Stomach (tissue), 4 donors: ENCODE data around the gene SLC45A2.

Experiments used
- CTCF ChIP-seq, 7 experiments: fragments of 450-650 bp in 4 of 7; fragments of 200-600 bp in 3 of 7; sonication (generic) in 3 of 7; IDR thresholded peaks; one replicate each; pipeline ENCODE4 v1.5.1; 2016 to 2019; ENCODE audit warnings: antibody characterized with exemption in 7 of 7, control low read depth in 2 of 7, mild to moderate bottlenecking in 1 of 7
- POLR2A ChIP-seq, 4 donors: fragments of 450-650 bp; IDR thresholded peaks; one replicate each; pipeline ENCODE4 v1.6.1; 2016; ENCODE audit warnings: antibody characterized with exemption in 4 of 4, control low read depth in 2 of 4, mild to moderate bottlenecking in 1 of 4, moderate library complexity in 1 of 4

DNA sequence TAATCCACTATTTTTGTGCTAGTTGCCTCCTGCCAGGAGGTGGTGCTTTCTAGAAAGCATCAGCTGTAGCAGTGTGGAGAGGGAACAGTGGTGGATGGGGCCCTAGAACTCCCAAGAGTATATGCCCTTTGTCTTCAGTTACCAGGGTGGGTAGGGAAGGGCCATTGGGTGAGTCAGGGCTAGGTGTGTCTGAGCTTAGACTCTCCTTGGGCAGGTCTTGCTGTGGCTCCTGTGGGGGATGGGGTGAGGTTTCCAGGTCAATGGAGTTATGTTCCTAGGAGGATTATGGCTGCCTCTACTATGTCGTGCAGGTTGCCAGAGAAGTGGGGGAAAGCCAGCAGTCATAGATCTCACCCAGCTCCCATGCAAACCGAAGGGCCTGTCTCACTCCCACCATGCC lies 81.4 kb downstream of the SLC45A2 start:
- TF ChIP-seq CTCF (IDR thresholded peaks at IDR 0.05) (no peak), POLR2A (IDR thresholded peaks at IDR 0.05) (no peak)
